Mesenteric fat pad (tissue), 1 donor: ENCODE data around the gene SLC39A1. TPM values are rescaled to one million over a fixed set of nuclear protein-coding genes. Genes with fewer than 3 reads are reported as not detected.

Experiments
- DNase-seq: peaks from one replicate; pipeline ENCODE4 v3.0.0-alpha.2; 2020; ENCODE audit warnings: low spot score
- total RNA-seq: library from RNA; stranded (reverse); fragmentation: NEBNext Ultra II Directional; extraction: Animal tissue kit (Norgen Biotek cat#: 25700); gene quantifications from one replicate; pipeline ENCODE4 v1.2.1, GENCODE V29; 2021
- donor health status: DM: yes; HTN: yes; CAD: no.

The SLC39A1 gene
- total RNA-seq, 1 donor from 2014 or later = 92.2 TPM

- DNase-seq = no peak
Observed at GRCh38 chr1:153953859-153954365, 9.4 kb downstream of the SLC39A1 start.

GRCh38 chr1:153951801-153952200 lies 11.5 kb downstream of the SLC39A1 start:
- no peak for DNase-seq

- DNase-seq = no peak
Observed at GRCh38 chr1:153951183-153951582, 12.2 kb downstream of the SLC39A1 start.

- peak; percentile 97 for DNase-seq
Observed at GRCh38 chr1:153946622-153947241, 16.6 kb downstream of the SLC39A1 start, which contains the start of gene DENND4B. DENND4B (minus strand) TSS chr1:153946718; CDS start chr1:153944374, 2,344 bp downstream.

GRCh38 chr1:153945795-153946621 lies 17.3 kb downstream of the SLC39A1 start:
- DNase-seq = peak; percentile 97

- DNase-seq = no peak
Observed at GRCh38 chr1:153945131-153945794, 18.1 kb downstream of the SLC39A1 start.

GRCh38 chr1:153944827-153945117 lies 18.6 kb downstream of the SLC39A1 start:
- DNase-seq = no peak

- DNase-seq = no peak
Observed at GRCh38 chr1:153944005-153944826, 19.1 kb downstream of the SLC39A1 start.

- DNase-seq = no peak
Observed at GRCh38 chr1:153942766-153943549, 20.4 kb downstream of the SLC39A1 start.

- no peak for DNase-seq
Observed at GRCh38 chr1:153941826-153942725, 21.3 kb downstream of the SLC39A1 start.

- DNase-seq = no peak
Observed at GRCh38 chr1:153940756-153941155, 22.6 kb downstream of the SLC39A1 start.

- no peak for DNase-seq
Observed at GRCh38 chr1:153939476-153939875, 23.9 kb downstream of the SLC39A1 start.

- no peak for DNase-seq
Observed at GRCh38 chr1:153938996-153939395, 24.3 kb downstream of the SLC39A1 start.

GRCh38 chr1:153937331-153937730 lies 26.0 kb downstream of the SLC39A1 start:
- DNase-seq = no peak

- no peak for DNase-seq
Observed at GRCh38 chr1:153936011-153936802, 27.1 kb downstream of the SLC39A1 start.

- peak; percentile 82 for DNase-seq
Observed at GRCh38 chr1:153934746-153935145, 28.6 kb downstream of the SLC39A1 start.

GRCh38 chr1:153933955-153934354 lies 29.4 kb downstream of the SLC39A1 start:
- peak; percentile 39 for DNase-seq

GRCh38 chr1:153933430-153933829 lies 29.9 kb downstream of the SLC39A1 start:
- no peak for DNase-seq
